ENCODE results near the gene SLC6A6. TPM values are rescaled to one million over a fixed set of nuclear protein-coding genes. Genes with fewer than 3 reads are reported as not detected.

SLC6A6 gene
- polyA plus RNA-seq, 1 donor from 2014 or later: 7.6 TPM

- peaks cover 1 to 5% (median 2%) of the 10 kb centered on the region in 3 donors for H3K9me3 Mint-ChIP-seq
- H3K27ac Mint-ChIP-seq: no peak overlapping the region
- peaks cover 2% of the 10 kb centered on the region for H3K36me3 Mint-ChIP-seq
- H3K4me3 Mint-ChIP-seq: no peak overlapping the region
- H3K27me3 Mint-ChIP-seq: peaks cover 3% of the 10 kb centered on the region
- H3K4me1 Mint-ChIP-seq: peaks cover 0 to 2% (median 0%) of the 10 kb centered on the region in 3 donors
These were observed 93.9 kb downstream of the SLC6A6 start for GRCh38 chr3:14496351-14496750.

GRCh38 chr3:14497321-14497720 lies 94.9 kb downstream of the SLC6A6 start:
- Mint-ChIP-seq H3K36me3 (peaks cover 2% of the 10 kb centered on the region), H3K27me3 (peaks cover 3% of the 10 kb centered on the region), H3K4me3 (peak overlapping the region in 1 of 4 donors; percentile 25), H3K9me3 (peaks cover 2 to 6% (median 5%) of the 10 kb centered on the region in 3 donors), H3K27ac (peak overlapping the region in 1 of 3 donors; percentile 33), H3K4me1 (peaks cover 0 to 2% (median 0%) of the 10 kb centered on the region in 3 donors)

GRCh38 chr3:14502472-14502871 lies 100.1 kb downstream of the SLC6A6 start:
- Mint-ChIP-seq H3K4me3 (no peak overlapping the region), H3K27ac (no peak overlapping the region), H3K36me3 (peaks cover 2% of the 10 kb centered on the region), H3K27me3 (peaks cover 6% of the 10 kb centered on the region), H3K4me1 (no peaks in the 10 kb centered on the region), H3K9me3 (peaks cover 5 to 10% (median 7%) of the 10 kb centered on the region in 3 donors)

- peak overlapping the region in 1 of 3 donors; percentile 54 for H3K27ac Mint-ChIP-seq
- peaks cover 2% of the 10 kb centered on the region for H3K36me3 Mint-ChIP-seq
These were observed 100.8 kb downstream of the SLC6A6 start for GRCh38 chr3:14503033-14503705.

GRCh38 chr3:14503706-14504065 lies 101.3 kb downstream of the SLC6A6 start:
- Mint-ChIP-seq H3K27me3 (peaks cover 10% of the 10 kb centered on the region), H3K4me1 (peaks cover 0 to under 1% (median 0%) of the 10 kb centered on the region in 3 donors), H3K4me3 (no peak overlapping the region), H3K36me3 (peaks cover 2% of the 10 kb centered on the region), H3K27ac (no peak overlapping the region), H3K9me3 (peaks cover 5 to 10% (median 7%) of the 10 kb centered on the region in 3 donors)

More at GRCh38 chr3:14503033-14503705, 100.8 kb downstream of the SLC6A6 start:
- H3K4me1 Mint-ChIP-seq: no peaks in the 10 kb centered on the region
- H3K4me3 Mint-ChIP-seq: no peak overlapping the region
- H3K27me3 Mint-ChIP-seq: peaks cover 6% of the 10 kb centered on the region
- peaks cover 5 to 10% (median 7%) of the 10 kb centered on the region in 3 donors for H3K9me3 Mint-ChIP-seq

GRCh38 chr3:14505001-14505802 lies 102.8 kb downstream of the SLC6A6 start:
- peaks cover 2 to 10% (median 7%) of the 10 kb centered on the region in 3 donors for H3K9me3 Mint-ChIP-seq
- H3K27me3 Mint-ChIP-seq: peaks cover 13% of the 10 kb centered on the region
- peaks cover 0 to 4% (median 0%) of the 10 kb centered on the region in 3 donors for H3K4me1 Mint-ChIP-seq
- H3K36me3 Mint-ChIP-seq: peaks cover 2% of the 10 kb centered on the region
- no peak overlapping the region for H3K4me3 Mint-ChIP-seq
- H3K27ac Mint-ChIP-seq: no peak overlapping the region

GRCh38 chr3:14505803-14506500 lies 103.5 kb downstream of the SLC6A6 start:
- Mint-ChIP-seq H3K4me3 (no peak overlapping the region), H3K9me3 (peaks cover under 1 to 10% (median 6%) of the 10 kb centered on the region in 3 donors), H3K36me3 (peaks cover under 1% of the 10 kb centered on the region), H3K27me3 (peaks cover 13% of the 10 kb centered on the region), H3K4me1 (peaks cover 0 to 4% (median 0%) of the 10 kb centered on the region in 3 donors), H3K27ac (no peak overlapping the region)

GRCh38 chr3:14506626-14507304 lies 104.4 kb downstream of the SLC6A6 start:
- Mint-ChIP-seq H3K4me1 (peaks cover 0 to 4% (median 0%) of the 10 kb centered on the region in 3 donors), H3K9me3 (peaks cover 0 to 5% (median 5%) of the 10 kb centered on the region in 3 donors), H3K27me3 (peaks cover 13% of the 10 kb centered on the region), H3K4me3 (no peak overlapping the region), H3K27ac (no peak overlapping the region), H3K36me3 (no peaks in the 10 kb centered on the region)

- Mint-ChIP-seq H3K36me3 (no peaks in the 10 kb centered on the region), H3K9me3 (peaks cover 0 to 5% (median 5%) of the 10 kb centered on the region in 3 donors), H3K27me3 (peaks cover 13% of the 10 kb centered on the region), H3K27ac (no peak overlapping the region), H3K4me1 (peaks cover 0 to 4% (median 0%) of the 10 kb centered on the region in 3 donors), H3K4me3 (no peak overlapping the region)
These were observed 104.9 kb downstream of the SLC6A6 start for GRCh38 chr3:14507305-14507741.

GRCh38 chr3:14507757-14508504 lies 105.5 kb downstream of the SLC6A6 start:
- Mint-ChIP-seq H3K4me3 (no peak overlapping the region), H3K27ac (no peak overlapping the region), H3K27me3 (peaks cover 13% of the 10 kb centered on the region)

GRCh38 chr3:14508505-14508819 lies 106.1 kb downstream of the SLC6A6 start:
- Mint-ChIP-seq H3K9me3 (no peaks in the 10 kb centered on the region), H3K27me3 (peaks cover 11% of the 10 kb centered on the region), H3K27ac (no peak overlapping the region), H3K4me3 (no peak overlapping the region), H3K36me3 (no peaks in the 10 kb centered on the region), H3K4me1 (peaks cover 0 to 4% (median 0%) of the 10 kb centered on the region in 3 donors)

More at GRCh38 chr3:14507757-14508504, 105.5 kb downstream of the SLC6A6 start:
- peaks cover 0 to 4% (median 0%) of the 10 kb centered on the region in 3 donors for H3K4me1 Mint-ChIP-seq
- H3K9me3 Mint-ChIP-seq: peaks cover 0 to 5% (median 4%) of the 10 kb centered on the region in 3 donors
- H3K36me3 Mint-ChIP-seq: no peaks in the 10 kb centered on the region

- Mint-ChIP-seq H3K4me1 (peaks cover 0 to 4% (median 0%) of the 10 kb centered on the region in 3 donors), H3K27ac (no peak overlapping the region), H3K36me3 (no peaks in the 10 kb centered on the region), H3K9me3 (no peaks in the 10 kb centered on the region), H3K4me3 (no peak overlapping the region), H3K27me3 (peaks cover 11% of the 10 kb centered on the region)
These were observed 106.8 kb downstream of the SLC6A6 start for GRCh38 chr3:14508966-14509795.

GRCh38 chr3:14509796-14510100 lies 107.3 kb downstream of the SLC6A6 start:
- Mint-ChIP-seq H3K4me3 (no peak overlapping the region), H3K9me3 (no peaks in the 10 kb centered on the region), H3K36me3 (no peaks in the 10 kb centered on the region), H3K27me3 (peaks cover 11% of the 10 kb centered on the region), H3K27ac (no peak overlapping the region), H3K4me1 (peaks cover 0 to 4% (median 0%) of the 10 kb centered on the region in 3 donors)

Data from IgD-negative memory B cell (primary cell).